ENCODE results near the gene NCOA5. TPM values are rescaled to one million over a fixed set of nuclear protein-coding genes. Genes with fewer than 3 reads are reported as not detected.

The NCOA5 gene
- polyA plus RNA-seq, 1 experiment, result 27.0 TPM

GRCh38 chr20:46037036-46037435 lies 52.7 kb downstream of the NCOA5 start:
- H3K9me3 ChIP-seq (ENCODE audit: control insufficient read depth, insufficient read depth, low read length), result no peaks in the 10 kb centered on the region
- CTCF ChIA-PET, result no interaction called here
- no peak for TF ChIP-seq CTCF (IDR thresholded peaks at IDR 0.05; ENCODE audit: low read depth, low read length)
- no peak for DNase-seq (ENCODE audit: low read depth, low spot score)
- POLR2A ChIA-PET, result interaction anchor here (1.0 kb wide), 1 partner anchor 14 kb away, joined by 3 read pairs; no protein-coding TSS in a partner anchor
- H3K27me3 ChIP-seq (ENCODE audit: control insufficient read depth, insufficient read depth, low read length), result peaks cover 15% of the 10 kb centered on the region
- H3K4me3 ChIP-seq (ENCODE audit: low read depth, low read length), result no peak overlapping the region
- H3K27ac ChIP-seq (ENCODE audit: low read depth, low read length), result no peak overlapping the region

- Histone ChIP-seq H3K27ac (ENCODE audit: low read depth, low read length) (no peak overlapping the region), H3K27me3 (ENCODE audit: control insufficient read depth, insufficient read depth, low read length) (peaks cover 21% of the 10 kb centered on the region), H3K9me3 (ENCODE audit: control insufficient read depth, insufficient read depth, low read length) (no peaks in the 10 kb centered on the region), H3K4me3 (ENCODE audit: low read depth, low read length) (no peak overlapping the region)
- POLR2A ChIA-PET, result interaction anchor here (1.0 kb wide), 1 partner anchor 15 kb away, joined by 3 read pairs; no protein-coding TSS in a partner anchor
- CTCF ChIA-PET, result no interaction called here
- no peak for TF ChIP-seq CTCF (IDR thresholded peaks at IDR 0.05; ENCODE audit: low read depth, low read length)
- no peak for DNase-seq (ENCODE audit: low read depth, low spot score)
These were observed 53.4 kb downstream of the NCOA5 start for GRCh38 chr20:46036370-46036769.

GRCh38 chr20:46035713-46036112 lies 54.0 kb downstream of the NCOA5 start:
- no peak for TF ChIP-seq CTCF (IDR thresholded peaks at IDR 0.05; ENCODE audit: low read depth, low read length)
- Histone ChIP-seq H3K4me3 (ENCODE audit: low read depth, low read length) (no peak overlapping the region), H3K27me3 (ENCODE audit: control insufficient read depth, insufficient read depth, low read length) (peaks cover 26% of the 10 kb centered on the region), H3K27ac (ENCODE audit: low read depth, low read length) (no peak overlapping the region), H3K9me3 (ENCODE audit: control insufficient read depth, insufficient read depth, low read length) (no peaks in the 10 kb centered on the region; the same call in 1 of the 2 replicates)
- DNase-seq (ENCODE audit: low read depth, low spot score), result no peak
- ChIA-PET CTCF (no interaction called here), POLR2A (no interaction called here)

- CTCF ChIA-PET, result no interaction called here
- no peaks in the 10 kb centered on the region; the same call in 1 of the 2 replicates for H3K9me3 ChIP-seq (ENCODE audit: control insufficient read depth, insufficient read depth, low read length)
These were observed 54.5 kb downstream of the NCOA5 start for GRCh38 chr20:46035253-46035652.

GRCh38 chr20:46034039-46034438 lies 55.7 kb downstream of the NCOA5 start:
- H3K4me3 ChIP-seq (ENCODE audit: low read depth, low read length), result no peak overlapping the region
- TF ChIP-seq CTCF (IDR thresholded peaks at IDR 0.05; ENCODE audit: low read depth, low read length), result no peak
- no peak overlapping the region for H3K27ac ChIP-seq (ENCODE audit: low read depth, low read length)
- H3K9me3 ChIP-seq (ENCODE audit: control insufficient read depth, insufficient read depth, low read length), result peaks cover 6% of the 10 kb centered on the region; the same call in 1 of the 2 replicates
- CTCF ChIA-PET, result no interaction called here
- peaks cover 39% of the 10 kb centered on the region for H3K27me3 ChIP-seq (ENCODE audit: control insufficient read depth, insufficient read depth, low read length)
- DNase-seq (ENCODE audit: low read depth, low spot score), result no peak
- POLR2A ChIA-PET, result no interaction called here

More at GRCh38 chr20:46035253-46035652, 54.5 kb downstream of the NCOA5 start:
- no peak for DNase-seq (ENCODE audit: low read depth, low spot score)
- TF ChIP-seq CTCF (IDR thresholded peaks at IDR 0.05; ENCODE audit: low read depth, low read length), result no peak
- Histone ChIP-seq H3K27ac (ENCODE audit: low read depth, low read length) (no peak overlapping the region), H3K4me3 (ENCODE audit: low read depth, low read length) (no peak overlapping the region), H3K27me3 (ENCODE audit: control insufficient read depth, insufficient read depth, low read length) (peaks cover 30% of the 10 kb centered on the region)
- POLR2A ChIA-PET, result no interaction called here
